HTR-8/SVneo (cell line): ENCODE measurements around the gene TJP3.

Experiments
- DNase-seq: peaks from one replicate; pipeline ENCODE4 v3.0.0; 2011; ENCODE audit warnings: low spot score, mixed read lengths; ENCODE audit not compliant: insufficient read length
- FAIRE-seq: peaks from 2 replicates; lab custom pipeline; 2011; peaks lifted over from hg19 to GRCh38; lab: Jason Lieb, UNC

TJP3 gene

DNA sequence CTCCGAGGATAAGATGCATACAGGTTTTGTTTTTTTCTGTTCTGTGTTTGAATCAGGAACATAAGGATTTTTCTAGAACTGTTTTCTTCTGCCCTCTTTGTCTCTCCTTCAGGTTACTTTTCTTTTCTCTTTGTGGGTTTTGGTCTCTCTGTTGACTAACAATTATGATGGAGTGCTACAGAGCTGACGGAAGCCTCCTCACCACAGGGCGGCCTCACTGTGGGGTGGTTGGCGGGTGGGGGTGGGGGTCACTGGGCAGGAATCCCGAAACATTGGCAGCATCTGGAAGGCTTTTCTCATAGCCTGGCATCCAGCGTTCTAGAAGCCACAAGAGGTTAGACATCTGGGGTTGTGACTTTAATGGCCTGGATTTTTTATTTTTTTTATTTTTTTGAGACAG is 90.0 kb downstream of the TJP3 start:
- DNase-seq (no peak), FAIRE-seq (no peak)
